WTC11 (cell line): ENCODE data around the gene FMN2. TPM values are rescaled to one million over a fixed set of nuclear protein-coding genes. Genes with fewer than 3 reads are reported as not detected.

Experiments used
- ATAC-seq: fragments of 200-7000 bp; cut with Tn5 transposase; 2 replicates; pipeline ENCODE4 v1.10.0; 2021; ENCODE audit warnings: mild to moderate bottlenecking, moderate library complexity
- CTCF ChIA-PET: fragments of 300-600 bp; sonication (Branson Sonifier 250); formaldehyde crosslinking; loops from one replicate; lab custom pipeline; 2021; ENCODE audit warnings: antibody characterized with exemption; lab: Charles Lee
- POLR2A ChIA-PET: fragments of 350-600 bp; sonication (Branson Sonifier 250); formaldehyde crosslinking; loops from one replicate; lab custom pipeline; 2021; ENCODE audit warnings: antibody characterized with exemption; lab: Charles Lee
- DNase-seq: peaks from one replicate; pipeline ENCODE4 v3.0.0; 2021; ENCODE audit warnings: low spot score
- H3K27ac Mint-ChIP-seq: 2 replicates; pipeline ENCODE4 v1.8.0; 2021; ENCODE audit warnings: mixed read lengths
- H3K27me3 Mint-ChIP-seq: 2 replicates; pipeline ENCODE4 v1.8.0; 2021; ENCODE audit warnings: low read depth, mild to moderate bottlenecking, moderate library complexity, mixed read lengths
- H3K36me3 Mint-ChIP-seq: 2 replicates; pipeline ENCODE4 v1.8.0; 2021; ENCODE audit warnings: mixed read lengths
- H3K4me1 Mint-ChIP-seq: 2 replicates; pipeline ENCODE4 v1.8.0; 2022; ENCODE audit warnings: mixed read lengths
- H3K4me3 Mint-ChIP-seq: 2 replicates; pipeline ENCODE4 v1.8.0; 2021; ENCODE audit warnings: mild to moderate bottlenecking, moderate library complexity, mixed read lengths
- H3K9me3 Mint-ChIP-seq: 2 replicates; pipeline ENCODE4 v1.8.0; 2021; ENCODE audit warnings: mixed read lengths
- CBFB ChIP-seq: sonication (generic); formaldehyde crosslinking; IDR thresholded peaks from 2 replicates; pipeline ENCODE4 v1.8.1; 2022; ENCODE audit warnings: mild to moderate bottlenecking, low read depth, missing genetic modification reagents
- CREB1 ChIP-seq: sonication (generic); formaldehyde crosslinking; IDR thresholded peaks from 2 replicates; pipeline ENCODE4 v1.8.0; 2023; ENCODE audit warnings: mild to moderate bottlenecking, missing genetic modification reagents
- CREM ChIP-seq: sonication (generic); formaldehyde crosslinking; IDR thresholded peaks from 2 replicates; pipeline ENCODE4 v1.8.1; 2022; ENCODE audit warnings: mild to moderate bottlenecking, missing genetic modification reagents, moderate library complexity
- ELF4 ChIP-seq: sonication (generic); formaldehyde crosslinking; IDR thresholded peaks from 2 replicates; pipeline ENCODE4 v1.8.1; 2022; ENCODE audit warnings: low read depth, mild to moderate bottlenecking, moderate library complexity, missing genetic modification reagents
- GRHL2 ChIP-seq: fragments of 250-450 bp; sonication (Bioruptor Pico); IDR thresholded peaks from 2 replicates; pipeline ENCODE4 v1.8.0; 2022; ENCODE audit warnings: mild to moderate bottlenecking, moderate library complexity; ENCODE audit not compliant: insufficient replicate concordance, severe bottlenecking
- IRF2 ChIP-seq: sonication (generic); formaldehyde crosslinking; IDR thresholded peaks from 2 replicates; pipeline ENCODE4 v1.8.0; 2022; ENCODE audit warnings: low read depth, missing genetic modification reagents, borderline replicate concordance
- JUN ChIP-seq: sonication (generic); formaldehyde crosslinking; IDR thresholded peaks from 2 replicates; pipeline ENCODE4 v1.8.0; 2023; ENCODE audit warnings: mild to moderate bottlenecking, missing genetic modification reagents
- NR1H2 ChIP-seq: sonication (generic); formaldehyde crosslinking; IDR thresholded peaks from 2 replicates; pipeline ENCODE4 v1.9.0; 2021; ENCODE audit warnings: mild to moderate bottlenecking, moderate library complexity, missing genetic modification reagents
- NR3C1 ChIP-seq: sonication (generic); formaldehyde crosslinking; conservative IDR thresholded peaks from 2 replicates; pipeline ENCODE4 v1.8.1; 2023; ENCODE audit warnings: low read depth, mild to moderate bottlenecking, missing genetic modification reagents
- SMAD4 ChIP-seq: sonication (generic); formaldehyde crosslinking; IDR thresholded peaks from 2 replicates; pipeline ENCODE4 v1.8.0; 2022; ENCODE audit warnings: mild to moderate bottlenecking, missing genetic modification reagents
- TEAD4 ChIP-seq: sonication (generic); formaldehyde crosslinking; IDR thresholded peaks from 2 replicates; pipeline ENCODE4 v1.8.0; 2022; ENCODE audit warnings: mild to moderate bottlenecking, missing genetic modification reagents
- ZNF121 ChIP-seq: sonication (generic); formaldehyde crosslinking; IDR thresholded peaks from 2 replicates; pipeline ENCODE4 v1.8.0; 2023; ENCODE audit warnings: missing genetic modification reagents
- ZNF219 ChIP-seq: sonication (generic); formaldehyde crosslinking; IDR thresholded peaks from 2 replicates; pipeline ENCODE4 v1.8.0; 2023; ENCODE audit warnings: missing genetic modification reagents, mild to moderate bottlenecking, borderline replicate concordance
- ZNF423 ChIP-seq: fragments of 250-450 bp; sonication (Bioruptor Pico); IDR thresholded peaks from 2 replicates; pipeline ENCODE4 v2.1.2; 2022; ENCODE audit warnings: mild to moderate bottlenecking, moderate library complexity
- total RNA-seq: library from RNA; stranded (reverse); gene quantifications from 3 replicates; pipeline ENCODE4 v1.2.3, GENCODE V29; 2021
- TF ChIP-seq, protein P1 (sequence below): sonication (generic); formaldehyde crosslinking; IDR thresholded peaks from 2 replicates; pipeline ENCODE4 v1.8.1; 2023; ENCODE audit warnings: mild to moderate bottlenecking, missing genetic modification reagents
- TF ChIP-seq, protein P2 (sequence below): sonication (generic); formaldehyde crosslinking; IDR thresholded peaks from 2 replicates; pipeline ENCODE4 v1.8.1; 2022; ENCODE audit warnings: mild to moderate bottlenecking, missing genetic modification reagents, moderate library complexity, borderline replicate concordance
- TF ChIP-seq, protein P3 (sequence below): sonication (generic); formaldehyde crosslinking; IDR thresholded peaks from 2 replicates; pipeline ENCODE4 v1.8.0; 2022; ENCODE audit warnings: mild to moderate bottlenecking, missing genetic modification reagents
- TF ChIP-seq, protein P4 (sequence below): sonication (generic); formaldehyde crosslinking; IDR thresholded peaks from 2 replicates; pipeline ENCODE4 v1.8.0; 2022; ENCODE audit warnings: mild to moderate bottlenecking, missing genetic modification reagents
- TF ChIP-seq, protein P5 (sequence below): sonication (generic); formaldehyde crosslinking; IDR thresholded peaks from 2 replicates; pipeline ENCODE4 v1.8.1; 2022; ENCODE audit warnings: low read depth, missing genetic modification reagents, borderline replicate concordance
- TF ChIP-seq, protein P6 (sequence below): sonication (generic); formaldehyde crosslinking; IDR thresholded peaks from 2 replicates; pipeline ENCODE4 v1.8.1; 2022; ENCODE audit warnings: missing genetic modification reagents, borderline replicate concordance
- TF ChIP-seq, protein P7 (sequence below): sonication (generic); formaldehyde crosslinking; conservative IDR thresholded peaks from 2 replicates; pipeline ENCODE4 v1.8.1; 2022; ENCODE audit warnings: mild to moderate bottlenecking, missing genetic modification reagents

Gene FMN2
- total RNA-seq, 1 experiment from 2014 or later, result 1.8 TPM

DNA sequence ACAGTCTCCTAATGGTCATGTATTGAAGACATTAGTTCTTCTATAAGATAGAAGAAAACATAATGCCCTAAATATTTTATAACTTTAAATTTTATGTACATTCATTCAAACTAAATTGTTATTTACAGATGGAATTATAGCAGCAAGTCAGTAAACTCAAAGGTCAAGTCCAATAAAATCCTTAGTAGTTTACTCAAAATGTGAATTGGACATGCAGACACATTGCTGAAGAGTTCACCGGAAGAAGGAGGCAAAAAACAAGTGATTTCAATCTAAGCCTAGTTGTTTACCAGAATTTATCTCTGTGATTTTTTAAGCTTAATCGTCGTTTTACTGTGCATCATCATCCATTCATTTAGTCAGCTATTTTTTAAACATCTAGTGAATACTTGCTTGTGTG lies 370.6 kb downstream of the FMN2 start (continued):
- TF ChIP-seq CREB1 (no peak), GRHL2 (no peak), ZNF423 (no peak), ZNF121 (CRISPR knock-in tag) (no peak), ELF4 (CRISPR knock-in tag) (no peak), SMAD4 (CRISPR knock-in tag) (no peak), NR3C1 (no peak), IRF2 (CRISPR knock-in tag) (no peak), CBFB (CRISPR knock-in tag) (no peak)
- TF ChIP-seq, protein P1, sequence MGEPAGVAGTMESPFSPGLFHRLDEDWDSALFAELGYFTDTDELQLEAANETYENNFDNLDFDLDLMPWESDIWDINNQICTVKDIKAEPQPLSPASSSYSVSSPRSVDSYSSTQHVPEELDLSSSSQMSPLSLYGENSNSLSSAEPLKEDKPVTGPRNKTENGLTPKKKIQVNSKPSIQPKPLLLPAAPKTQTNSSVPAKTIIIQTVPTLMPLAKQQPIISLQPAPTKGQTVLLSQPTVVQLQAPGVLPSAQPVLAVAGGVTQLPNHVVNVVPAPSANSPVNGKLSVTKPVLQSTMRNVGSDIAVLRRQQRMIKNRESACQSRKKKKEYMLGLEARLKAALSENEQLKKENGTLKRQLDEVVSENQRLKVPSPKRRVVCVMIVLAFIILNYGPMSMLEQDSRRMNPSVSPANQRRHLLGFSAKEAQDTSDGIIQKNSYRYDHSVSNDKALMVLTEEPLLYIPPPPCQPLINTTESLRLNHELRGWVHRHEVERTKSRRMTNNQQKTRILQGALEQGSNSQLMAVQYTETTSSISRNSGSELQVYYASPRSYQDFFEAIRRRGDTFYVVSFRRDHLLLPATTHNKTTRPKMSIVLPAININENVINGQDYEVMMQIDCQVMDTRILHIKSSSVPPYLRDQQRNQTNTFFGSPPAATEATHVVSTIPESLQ (CRISPR knock-in tag), result no peak
- TF ChIP-seq, protein P2, sequence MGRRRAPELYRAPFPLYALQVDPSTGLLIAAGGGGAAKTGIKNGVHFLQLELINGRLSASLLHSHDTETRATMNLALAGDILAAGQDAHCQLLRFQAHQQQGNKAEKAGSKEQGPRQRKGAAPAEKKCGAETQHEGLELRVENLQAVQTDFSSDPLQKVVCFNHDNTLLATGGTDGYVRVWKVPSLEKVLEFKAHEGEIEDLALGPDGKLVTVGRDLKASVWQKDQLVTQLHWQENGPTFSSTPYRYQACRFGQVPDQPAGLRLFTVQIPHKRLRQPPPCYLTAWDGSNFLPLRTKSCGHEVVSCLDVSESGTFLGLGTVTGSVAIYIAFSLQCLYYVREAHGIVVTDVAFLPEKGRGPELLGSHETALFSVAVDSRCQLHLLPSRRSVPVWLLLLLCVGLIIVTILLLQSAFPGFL (CRISPR knock-in tag), result no peak
- TF ChIP-seq, protein P3, sequence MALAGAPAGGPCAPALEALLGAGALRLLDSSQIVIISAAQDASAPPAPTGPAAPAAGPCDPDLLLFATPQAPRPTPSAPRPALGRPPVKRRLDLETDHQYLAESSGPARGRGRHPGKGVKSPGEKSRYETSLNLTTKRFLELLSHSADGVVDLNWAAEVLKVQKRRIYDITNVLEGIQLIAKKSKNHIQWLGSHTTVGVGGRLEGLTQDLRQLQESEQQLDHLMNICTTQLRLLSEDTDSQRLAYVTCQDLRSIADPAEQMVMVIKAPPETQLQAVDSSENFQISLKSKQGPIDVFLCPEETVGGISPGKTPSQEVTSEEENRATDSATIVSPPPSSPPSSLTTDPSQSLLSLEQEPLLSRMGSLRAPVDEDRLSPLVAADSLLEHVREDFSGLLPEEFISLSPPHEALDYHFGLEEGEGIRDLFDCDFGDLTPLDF (CRISPR knock-in tag), result no peak
- TF ChIP-seq, protein P4, sequence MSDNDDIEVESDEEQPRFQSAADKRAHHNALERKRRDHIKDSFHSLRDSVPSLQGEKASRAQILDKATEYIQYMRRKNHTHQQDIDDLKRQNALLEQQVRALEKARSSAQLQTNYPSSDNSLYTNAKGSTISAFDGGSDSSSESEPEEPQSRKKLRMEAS (CRISPR knock-in tag), result no peak

DNA sequence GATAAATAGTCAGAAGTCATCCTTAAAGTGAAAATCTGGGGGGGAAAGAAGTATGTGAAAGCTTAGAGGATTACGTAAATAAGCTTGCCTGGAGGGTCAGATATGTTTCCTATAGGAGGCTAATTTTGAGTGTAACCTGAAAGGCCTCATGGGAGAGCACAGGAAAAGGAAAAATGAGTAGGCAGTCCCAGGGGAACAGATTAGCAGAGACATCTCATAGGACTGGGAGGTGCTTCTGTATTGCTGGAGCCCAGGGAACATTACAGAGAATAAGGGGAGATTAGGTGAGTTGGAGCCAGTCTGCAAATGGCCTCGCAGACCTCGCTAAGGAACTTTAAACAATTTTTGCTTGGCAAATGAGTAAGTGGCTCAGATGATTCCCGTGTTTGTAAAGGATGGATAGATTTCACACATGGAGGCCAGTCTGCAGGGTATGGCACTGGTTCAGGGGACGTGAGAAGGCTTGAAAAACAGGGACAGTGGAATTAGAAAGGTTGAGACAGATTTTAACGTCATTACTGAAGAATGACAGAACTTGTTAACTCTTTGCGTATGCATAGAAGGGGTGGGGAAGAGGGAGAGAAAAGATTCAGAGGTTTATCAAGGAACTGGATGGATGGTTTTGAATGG lies 371.2 kb downstream of the FMN2 start:
- POLR2A ChIA-PET, result no interaction called here
- no peaks in the 10 kb centered on the region for H3K9me3 Mint-ChIP-seq
- DNase-seq, result no peak
- no peak overlapping the region for H3K4me3 Mint-ChIP-seq
- H3K27ac Mint-ChIP-seq, result no peak overlapping the region
- no peaks in the 10 kb centered on the region for H3K27me3 Mint-ChIP-seq
- H3K4me1 Mint-ChIP-seq, result peaks cover 15% of the 10 kb centered on the region
- no peak for TF ChIP-seq CREM (CRISPR knock-in tag)
- TF ChIP-seq, protein P5, sequence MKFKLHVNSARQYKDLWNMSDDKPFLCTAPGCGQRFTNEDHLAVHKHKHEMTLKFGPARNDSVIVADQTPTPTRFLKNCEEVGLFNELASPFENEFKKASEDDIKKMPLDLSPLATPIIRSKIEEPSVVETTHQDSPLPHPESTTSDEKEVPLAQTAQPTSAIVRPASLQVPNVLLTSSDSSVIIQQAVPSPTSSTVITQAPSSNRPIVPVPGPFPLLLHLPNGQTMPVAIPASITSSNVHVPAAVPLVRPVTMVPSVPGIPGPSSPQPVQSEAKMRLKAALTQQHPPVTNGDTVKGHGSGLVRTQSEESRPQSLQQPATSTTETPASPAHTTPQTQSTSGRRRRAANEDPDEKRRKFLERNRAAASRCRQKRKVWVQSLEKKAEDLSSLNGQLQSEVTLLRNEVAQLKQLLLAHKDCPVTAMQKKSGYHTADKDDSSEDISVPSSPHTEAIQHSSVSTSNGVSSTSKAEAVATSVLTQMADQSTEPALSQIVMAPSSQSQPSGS (CRISPR knock-in tag), result no peak
- no peak for TF ChIP-seq ZNF219
- ATAC-seq, result no peak
- no peaks in the 10 kb centered on the region for H3K36me3 Mint-ChIP-seq
- CTCF ChIA-PET, result interaction anchor here (4.4 kb wide), 1 partner anchor 8 kb away, joined by 12 read pairs; no protein-coding TSS in a partner anchor

DNA sequence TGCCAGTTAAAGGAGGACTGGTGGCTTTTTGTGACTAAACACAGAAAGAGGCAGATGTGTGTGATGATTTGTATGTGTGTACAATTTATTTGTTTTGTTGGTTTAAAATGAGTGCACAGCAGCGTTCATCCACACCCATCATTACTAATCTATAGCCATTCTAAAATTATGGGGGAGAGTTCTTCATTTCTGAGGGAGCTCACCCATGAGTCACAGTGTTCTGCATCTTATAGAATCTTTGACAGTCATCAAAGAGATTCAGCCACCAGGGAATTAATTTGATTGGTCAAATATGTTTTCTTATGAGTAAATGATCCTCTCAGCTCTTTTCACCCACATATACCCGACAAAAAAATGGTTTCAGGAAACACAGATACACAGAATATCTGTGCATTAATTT lies 372.4 kb downstream of the FMN2 start:
- H3K27ac Mint-ChIP-seq, result no peak overlapping the region
- no peaks in the 10 kb centered on the region for H3K36me3 Mint-ChIP-seq
- H3K4me3 Mint-ChIP-seq, result no peak overlapping the region
- DNase-seq (no peak), ATAC-seq (no peak)
- H3K9me3 Mint-ChIP-seq, result no peaks in the 10 kb centered on the region
- H3K27me3 Mint-ChIP-seq, result no peaks in the 10 kb centered on the region
- ChIA-PET POLR2A (no interaction called here), CTCF (interaction anchor here (2.5 to 4.4 kb wide), 2 partner anchors 9 to 29 kb away, joined by 8 to 12 read pairs; no protein-coding TSS in a partner anchor)
- TF ChIP-seq, protein P6, sequence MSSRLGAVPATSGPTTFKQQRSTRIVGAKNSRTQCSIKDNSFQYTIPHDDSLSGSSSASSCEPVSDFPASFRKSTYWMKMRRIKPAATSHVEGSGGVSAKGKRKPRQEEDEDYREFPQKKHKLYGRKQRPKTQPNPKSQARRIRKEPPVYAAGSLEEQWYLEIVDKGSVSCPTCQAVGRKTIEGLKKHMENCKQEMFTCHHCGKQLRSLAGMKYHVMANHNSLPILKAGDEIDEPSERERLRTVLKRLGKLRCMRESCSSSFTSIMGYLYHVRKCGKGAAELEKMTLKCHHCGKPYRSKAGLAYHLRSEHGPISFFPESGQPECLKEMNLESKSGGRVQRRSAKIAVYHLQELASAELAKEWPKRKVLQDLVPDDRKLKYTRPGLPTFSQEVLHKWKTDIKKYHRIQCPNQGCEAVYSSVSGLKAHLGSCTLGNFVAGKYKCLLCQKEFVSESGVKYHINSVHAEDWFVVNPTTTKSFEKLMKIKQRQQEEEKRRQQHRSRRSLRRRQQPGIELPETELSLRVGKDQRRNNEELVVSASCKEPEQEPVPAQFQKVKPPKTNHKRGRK (CRISPR knock-in tag), result no peak
- no peak for TF ChIP-seq NR1H2 (CRISPR knock-in tag)
- TF ChIP-seq TEAD4 (CRISPR knock-in tag), result no peak
- TF ChIP-seq, protein P7, sequence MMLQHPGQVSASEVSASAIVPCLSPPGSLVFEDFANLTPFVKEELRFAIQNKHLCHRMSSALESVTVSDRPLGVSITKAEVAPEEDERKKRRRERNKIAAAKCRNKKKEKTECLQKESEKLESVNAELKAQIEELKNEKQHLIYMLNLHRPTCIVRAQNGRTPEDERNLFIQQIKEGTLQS, result no peak
- no peak for TF ChIP-seq CREB1
- no peak for TF ChIP-seq JUN (CRISPR knock-in tag)
- H3K4me1 Mint-ChIP-seq, result peaks cover 15% of the 10 kb centered on the region
